ENCODE measurements around the gene SMAGP. TPM values are rescaled to one million over a fixed set of nuclear protein-coding genes. Genes with fewer than 3 reads are reported as not detected.
A peak's percentile ranks its signal among the peaks of the same experiment; 100 is the strongest.

Gene SMAGP
- total RNA-seq, 3 donors from 2014 or later: 35.0 to 88.6 (median 85.6) TPM

- ATAC-seq (no peak), DNase-seq (no peak)
- no peaks in the 10 kb centered on the region for H3K36me3 ChIP-seq (ENCODE audit: low read depth)
- no peaks in the 10 kb centered on the region for H3K4me1 ChIP-seq (ENCODE audit: low read depth)
- H3K9me3 ChIP-seq: no peaks in the 10 kb centered on the region
- no peak for TF ChIP-seq CTCF (IDR thresholded peaks at IDR 0.05)
- H3K4me3 ChIP-seq: no peak overlapping the region
- intact Hi-C loops (cut with DNase I, micrococcal nuclease): no loop called here
Measured at GRCh38 chr12:51199366-51199945, 70.8 kb downstream of the SMAGP start.

GRCh38 chr12:51198568-51199365 is 71.4 kb downstream of the SMAGP start:
- intact Hi-C loops (cut with DNase I, micrococcal nuclease): no loop called here
- DNase-seq (no peak), ATAC-seq (no peak)
- TF ChIP-seq CTCF (IDR thresholded peaks at IDR 0.05): no peak
- Histone ChIP-seq H3K4me3 (no peak overlapping the region), H3K4me1 (ENCODE audit: low read depth) (no peaks in the 10 kb centered on the region), H3K9me3 (no peaks in the 10 kb centered on the region), H3K36me3 (ENCODE audit: low read depth) (no peaks in the 10 kb centered on the region)

- ATAC-seq (peak; percentile 11), DNase-seq (no peak)
- Histone ChIP-seq H3K9me3 (no peaks in the 10 kb centered on the region), H3K4me1 (ENCODE audit: low read depth) (no peaks in the 10 kb centered on the region), H3K36me3 (ENCODE audit: low read depth) (no peaks in the 10 kb centered on the region), H3K4me3 (no peak overlapping the region)
- intact Hi-C loops (cut with DNase I, micrococcal nuclease): no loop called here
- TF ChIP-seq CTCF (IDR thresholded peaks at IDR 0.05): no peak
Measured at GRCh38 chr12:51197736-51198567, 72.3 kb downstream of the SMAGP start.

- ATAC-seq (no peak), DNase-seq (no peak)
- no peaks in the 10 kb centered on the region for H3K9me3 ChIP-seq
- no peaks in the 10 kb centered on the region for H3K4me1 ChIP-seq (ENCODE audit: low read depth)
- intact Hi-C loops (cut with DNase I, micrococcal nuclease): no loop called here
- H3K36me3 ChIP-seq (ENCODE audit: low read depth): no peaks in the 10 kb centered on the region
- TF ChIP-seq CTCF (IDR thresholded peaks at IDR 0.05): no peak
- no peak overlapping the region for H3K4me3 ChIP-seq
Measured at GRCh38 chr12:51196547-51196946, 73.7 kb downstream of the SMAGP start.

GRCh38 chr12:51195841-51196240 is 74.4 kb downstream of the SMAGP start:
- no peaks in the 10 kb centered on the region for H3K9me3 ChIP-seq
- intact Hi-C loops (cut with DNase I, micrococcal nuclease): no loop called here
- ATAC-seq (no peak), DNase-seq (no peak)
- H3K4me3 ChIP-seq: no peak overlapping the region
- H3K36me3 ChIP-seq (ENCODE audit: low read depth): no peaks in the 10 kb centered on the region
- no peak for TF ChIP-seq CTCF (IDR thresholded peaks at IDR 0.05)
- H3K4me1 ChIP-seq (ENCODE audit: low read depth): no peaks in the 10 kb centered on the region

Other genes starting within 250 kb of the SMAGP start
- 10 to 100 TPM; 32.3 to 48.9 (median 43.0) TPM for gene SLC11A2, start 244.0 kb downstream of the SMAGP start, total RNA-seq
- gene LETMD1, start 222.1 kb downstream of the SMAGP start, total RNA-seq: 10 to 100 TPM; 67.4 to 74.2 (median 72.7) TPM
- gene CSRNP2, start 186.8 kb downstream of the SMAGP start, total RNA-seq: 10 to 100 TPM; 16.8 to 29.5 (median 16.9) TPM
- gene TFCP2, start 97.3 kb downstream of the SMAGP start, total RNA-seq: 10 to 100 TPM; 28.3 to 31.4 (median 28.4) TPM
- gene POU6F1, start 52.4 kb downstream of the SMAGP start, total RNA-seq: 10 to 100 TPM in 1 of 3 donors, 1 to 10 TPM in 2; 3.9 to 21.4 (median 5.1) TPM
- 100 to 1,000 TPM; 211 to 334 (median 329) TPM for gene DAZAP2, start 31.6 kb downstream of the SMAGP start, total RNA-seq
- 1 to 10 TPM; 5.6 to 9.8 (median 7.3) TPM for gene BIN2, start 53.8 kb upstream of the SMAGP start, total RNA-seq
- gene CELA1, start 76.3 kb upstream of the SMAGP start, total RNA-seq: not detected
- gene GALNT6, start 121.0 kb upstream of the SMAGP start, total RNA-seq: 10 to 100 TPM; 10.7 to 20.6 (median 17.9) TPM
- gene SLC4A8, start 154.4 kb upstream of the SMAGP start, total RNA-seq: 1 to 10 TPM in 2 of 3 donors, under 1 TPM in 1; 0.84 to 1.8 (median 1.5) TPM